Measurements from ENCODE around the gene PLD6. TPM values are rescaled to one million over a fixed set of nuclear protein-coding genes. Genes with fewer than 3 reads are reported as not detected.

The PLD6 gene
- total and polyA plus RNA-seq, 10 of the 15 experiments (the other 5 are each of a cell fraction or from before 2014, with no cell fraction given), result 4.7 to 21.4 (median 12.0) TPM

GRCh38 chr17:17239832-17240231 is 33.7 kb upstream of the PLD6 start:
- no peak for FAIRE-seq
- BruUV-seq (replicated peaks), result no TSS peak
- no peak overlapping the region for H3K9ac ChIP-seq (ENCODE audit: control insufficient read depth, insufficient read depth, low read length)
- ChIA-PET POLR2A (no interaction called here), SMC1A (ENCODE audit: uncharacterized antibody, unreplicated experiment) (interaction anchor here (1.0 kb wide), 1 partner anchor 61 kb away, joined by 3 read pairs; no protein-coding TSS in a partner anchor), CTCF (no interaction called here), RAD21 (ENCODE audit: unreplicated experiment) (interaction anchor here (1.1 kb wide), 1 partner anchor 32 kb away, joined by 3 read pairs; no protein-coding TSS in a partner anchor)
- no peak overlapping the region for H3K27ac ChIP-seq (ENCODE audit: control insufficient read depth, insufficient read depth)
- peaks cover 20% of the 10 kb centered on the region for H3K79me2 ChIP-seq (ENCODE audit: control insufficient read depth, insufficient read depth, low read length)
- WGBS (ENCODE audit: insufficient coverage, insufficient replicate concordance, low lambda C conversion rate, missing lambda C conversion rate), result 93% methylated on average over 1 of the region's 1 CpG
- in situ Hi-C loops (cut with MboI), result no loop called here
- TF ChIP-seq HSF1 (IDR thresholded peaks at IDR 0.05; ENCODE audit: low read depth, low read length) (no peak), NR2C2 (IDR thresholded peaks at IDR 0.05; ENCODE audit: borderline replicate concordance, control insufficient read depth, insufficient read length, low read depth) (no peak), ZNF687 (IDR thresholded peaks at IDR 0.05) (no peak), NKRF (conservative IDR thresholded peaks at IDR 0.05) (no peak), BHLHE40 (IDR thresholded peaks at IDR 0.05; ENCODE audit: borderline replicate concordance in 1 of 2, low read depth in 2 of 2, low read length in 1 of 2) (no peak), POLR2A (IDR thresholded peaks at IDR 0.05; ENCODE audit: low read depth, low read length) (no peak), TCF7 (IDR thresholded peaks at IDR 0.05; ENCODE audit: borderline replicate concordance) (no peak), ATF7 (IDR thresholded peaks at IDR 0.05; ENCODE audit: low read depth) (no peak), FOXM1 (IDR thresholded peaks at IDR 0.05; ENCODE audit: low read depth, low read length) (no peak), RCOR1 (conservative IDR thresholded peaks at IDR 0.05; ENCODE audit: low read depth, low read length) (no peak), PRDM15 (CRISPR knock-in tag; IDR thresholded peaks at IDR 0.05) (no peak)
- H2AFZ ChIP-seq (ENCODE audit: control insufficient read depth, low read depth, low read length), result no peak overlapping the region
- no peaks in the 10 kb centered on the region for H3K36me3 ChIP-seq (ENCODE audit: control insufficient read depth in 2 of 2, insufficient read depth in 2 of 2, low read length in 1 of 2)
- DNase-seq (ENCODE audit: low read depth, low spot score), result no peak
- no peak for ATAC-seq
- no peak overlapping the region for H3K4me2 ChIP-seq (ENCODE audit: control insufficient read depth, insufficient read depth)
- no peaks in the 10 kb centered on the region for H4K20me1 ChIP-seq (ENCODE audit: control insufficient read depth, insufficient read depth)
- H3K27me3 ChIP-seq (replicated peaks in 1 of 2; ENCODE audit: control insufficient read depth in 2 of 2, insufficient read depth in 2 of 2, low read length in 1 of 2), result no peaks in the 10 kb centered on the region
- H3K4me1 ChIP-seq (ENCODE audit: control insufficient read depth, insufficient read depth, low read length), result peaks cover 6% of the 10 kb centered on the region
- intact Hi-C loops (cut with micrococcal nuclease; ENCODE audit: unreplicated experiment), result loop anchor here (2.0 to 10.0 kb wide), 2 partner anchors 65 to 235 kb away; no protein-coding TSS in a partner anchor
- no peaks in the 10 kb centered on the region for H3K9me3 ChIP-seq (replicated peaks; ENCODE audit: control insufficient read depth, insufficient read depth, low read length)
- no peak overlapping the region for H3K4me3 ChIP-seq

All from GM12878 (cell line).